Caco-2 (cell line): Measurements from ENCODE around the gene TMEM237. TPM values are rescaled to one million over a fixed set of nuclear protein-coding genes. Genes with fewer than 3 reads are reported as not detected.

Source experiments
- BruUV-seq: library from RNA; stranded (reverse); fragments of 400-500 nt; replicated peaks from 2 replicates; lab custom pipeline; 2021; lab: Mats Ljungman, UMichigan
- CTCF ChIA-PET: fragments of 300-600 bp; sonication (Branson Sonifier 250); formaldehyde crosslinking; loops from one replicate; lab custom pipeline; 2022; ENCODE audit warnings: antibody characterized with exemption; lab: Charles Lee
- POLR2A ChIA-PET: fragments of 300-600 bp; sonication (Branson Sonifier 250); formaldehyde crosslinking; loops from one replicate; lab custom pipeline; 2022; ENCODE audit warnings: antibody characterized with exemption; lab: Charles Lee
- DNase-seq, 2 experiments: peaks; one replicate each; pipeline versions ENCODE4 v3.0.0 to v3.0.0-alpha.2; 2020 to 2022
- H3K27me3 ChIP-seq: replicated peaks from 2 replicates; pipeline ENCODE4 v1.6.0; 2011; ENCODE audit warnings: low read length; ENCODE audit not compliant: control insufficient read depth, insufficient read depth
- H3K36me3 ChIP-seq: 2 replicates; pipeline ENCODE4 v1.5.1; 2011; ENCODE audit warnings: low read length; ENCODE audit not compliant: control insufficient read depth, insufficient read depth
- H3K4me1 ChIP-seq: fragments of 250-450 bp; sonication (Bioruptor Pico); 2 replicates; pipeline ENCODE4 v1.5.1; 2020; ENCODE audit warnings: mild to moderate bottlenecking
- H3K4me3 ChIP-seq: 2 replicates; pipeline ENCODE4 v1.5.1; 2011; ENCODE audit warnings: low read depth, mild to moderate bottlenecking, control low read depth, low read length
- H3K9me3 ChIP-seq: fragments of 250-450 bp; sonication (Bioruptor Pico); 2 replicates; pipeline ENCODE4 v1.5.1; 2020; ENCODE audit warnings: mild to moderate bottlenecking, moderate library complexity
- H3K27ac Mint-ChIP-seq: one replicate; pipeline ENCODE4 v1.8.0; 2022; ENCODE audit warnings: mixed read lengths; ENCODE audit not compliant: unreplicated experiment
- H3K27me3 Mint-ChIP-seq: one replicate; pipeline ENCODE4 v1.8.0; 2022; ENCODE audit warnings: mixed read lengths; ENCODE audit not compliant: insufficient read depth, unreplicated experiment
- H3K36me3 Mint-ChIP-seq: one replicate; pipeline ENCODE4 v1.8.0; 2022; ENCODE audit warnings: mild to moderate bottlenecking, mixed read lengths; ENCODE audit not compliant: insufficient read depth, unreplicated experiment
- H3K4me1 Mint-ChIP-seq: one replicate; pipeline ENCODE4 v1.8.0; 2022; ENCODE audit warnings: low read depth, mixed read lengths; ENCODE audit not compliant: unreplicated experiment
- H3K4me3 Mint-ChIP-seq: one replicate; pipeline ENCODE4 v1.8.0; 2022; ENCODE audit warnings: mild to moderate bottlenecking, moderate library complexity, mixed read lengths; ENCODE audit not compliant: unreplicated experiment
- H3K9me3 Mint-ChIP-seq: one replicate; pipeline ENCODE4 v1.8.0; 2022; ENCODE audit warnings: mixed read lengths; ENCODE audit not compliant: unreplicated experiment
- CTCF ChIP-seq, 2 experiments: fragments of 200-600 bp in 1 of 2; IDR thresholded peaks; 1 replicate in 1 of 2; 2 replicates in 1 of 2; pipeline versions ENCODE4 v1.5.1 to v1.8.0; 2011 to 2022; ENCODE audit warnings: antibody characterized with exemption in 1 of 2, control low read depth in 1 of 2, inconsistent platforms in 1 of 2, low read depth in 1 of 2, low read length in 1 of 2, mild to moderate bottlenecking in 1 of 2, moderate library complexity in 1 of 2; ENCODE audit not compliant: insufficient read depth in 1 of 2, severe bottlenecking in 1 of 2, unreplicated experiment in 1 of 2
- intact Hi-C: fragments of 100-400 bp; cut with micrococcal nuclease; formaldehyde crosslinking; loops from one replicate; pipeline ENCODE4 v1.10.0; 2022; ENCODE audit not compliant: unreplicated experiment
- total RNA-seq: library from RNA; stranded (reverse); gene quantifications from 2 replicates; pipeline ENCODE4 v1.2.3, GENCODE V29; 2022

TMEM237 gene
- total RNA-seq, 1 experiment from 2014 or later: 26.5 TPM

DNA sequence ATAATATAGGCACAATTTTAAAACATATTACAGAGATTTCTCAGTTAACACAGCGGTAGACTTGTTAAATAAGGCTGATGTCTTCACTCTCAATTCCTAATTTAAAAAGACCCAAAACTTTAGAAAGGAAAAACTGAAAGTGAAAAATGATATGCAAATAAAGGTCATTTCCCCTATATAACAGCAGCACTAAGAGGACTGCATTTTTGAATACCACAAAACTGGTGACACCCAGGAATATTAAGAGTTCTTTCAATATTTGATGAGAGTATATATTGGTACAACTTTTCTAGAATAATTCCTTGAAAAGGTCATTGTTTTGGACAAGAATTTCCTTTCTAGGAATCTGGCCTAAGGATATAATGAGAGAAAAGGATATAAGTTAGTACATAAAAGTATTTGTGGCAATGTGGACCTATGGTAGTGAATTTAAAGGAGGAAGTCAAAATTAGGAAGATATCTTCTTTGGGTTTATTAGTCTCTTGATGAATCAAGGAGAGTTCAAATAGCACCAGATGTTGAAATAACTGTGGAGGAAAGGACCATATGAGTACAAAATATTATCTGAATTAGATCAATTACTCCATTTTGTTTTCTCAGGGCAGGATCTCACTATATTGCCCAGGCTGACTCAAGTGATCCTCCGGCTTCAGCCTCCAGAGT is 70.3 kb downstream of the TMEM237 start:
- H3K36me3 ChIP-seq: no peaks in the 10 kb centered on the region
- no peak for TF ChIP-seq CTCF (IDR thresholded peaks at IDR 0.05; ENCODE audit: insufficient read depth in 1 of 2, low read depth in 1 of 2, low read length in 1 of 2, severe bottlenecking in 1 of 2, unreplicated experiment in 1 of 2)
- Mint-ChIP-seq H3K36me3 (no peaks in the 10 kb centered on the region), H3K4me1 (no peaks in the 10 kb centered on the region), H3K27me3 (no peaks in the 10 kb centered on the region), H3K4me3 (no peak overlapping the region), H3K9me3 (no peaks in the 10 kb centered on the region), H3K27ac (no peak overlapping the region)
- DNase-seq: no peak
- intact Hi-C loops: no loop called here
- BruUV-seq: no TSS peak
- POLR2A ChIA-PET: no interaction called here
- H3K27me3 ChIP-seq: no peaks in the 10 kb centered on the region
- no peaks in the 10 kb centered on the region; the same call in 1 of the 2 replicates for H3K4me1 ChIP-seq
- no peaks in the 10 kb centered on the region for H3K9me3 ChIP-seq
- H3K4me3 ChIP-seq: no peak overlapping the region
- CTCF ChIA-PET: no interaction called here

Other genes with a start within 250 kb of the TMEM237 start
- gene TRAK2, start 192.0 kb downstream of the TMEM237 start, total RNA-seq: 21.9 and 23.2 TPM in 2 replicates
- gene STRADB, start 191.8 kb downstream of the TMEM237 start, total RNA-seq: 41.2 and 49.0 TPM in 2 replicates
- gene MPP4, start 55.1 kb upstream of the TMEM237 start, total RNA-seq: 0.16 and 0.37 TPM in 2 replicates
- 34.2 and 38.3 TPM in 2 replicates for gene ALS2, start 137.4 kb upstream of the TMEM237 start, total RNA-seq
- not detected in 2 replicates for gene CDK15, start 163.0 kb upstream of the TMEM237 start, total RNA-seq